Thymus (tissue), 11 donors: ENCODE data around the gene RASL10B. TPM values are rescaled to one million over a fixed set of nuclear protein-coding genes. Genes with fewer than 3 reads are reported as not detected.

ENCODE experiments used
- DNase-seq, 9 donors: peaks; one replicate each; pipeline ENCODE4 v3.0.0-alpha.2; 2013; ENCODE audit warnings: low spot score in 9 of 9, low read depth in 6 of 9, missing footprints in 1 of 9
- H3K27ac ChIP-seq, 2 donors: one replicate each; pipeline ENCODE4 v1.5.1; 2013; ENCODE audit warnings: control low read depth in 1 of 2, low read depth in 1 of 2, low read length in 1 of 2, mild to moderate bottlenecking in 1 of 2, moderate library complexity in 1 of 2
- H3K27me3 ChIP-seq, 2 donors: one replicate each; pipeline ENCODE4 v1.5.1; 2013; ENCODE audit warnings: low read length in 1 of 2; ENCODE audit not compliant: control insufficient read depth in 2 of 2, insufficient read depth in 1 of 2
- H3K36me3 ChIP-seq, 2 donors: one replicate each; pipeline ENCODE4 v1.5.1; 2013; ENCODE audit warnings: low read length in 1 of 2, mild to moderate bottlenecking in 1 of 2, moderate library complexity in 1 of 2; ENCODE audit not compliant: control insufficient read depth in 2 of 2, insufficient read depth in 2 of 2
- H3K4me1 ChIP-seq, 2 donors: one replicate each; pipeline ENCODE4 v1.5.1; 2013; ENCODE audit warnings: low read length in 2 of 2; ENCODE audit not compliant: control insufficient read depth in 2 of 2, insufficient read depth in 2 of 2
- H3K4me3 ChIP-seq, 2 donors: one replicate each; pipeline ENCODE4 v1.5.1; 2013; ENCODE audit warnings: low read length in 2 of 2, control low read depth in 1 of 2, mild to moderate bottlenecking in 1 of 2
- H3K9me3 ChIP-seq, 2 donors: one replicate each; pipeline ENCODE4 v1.5.1; 2013; ENCODE audit warnings: low read length in 1 of 2, mild to moderate bottlenecking in 1 of 2; ENCODE audit not compliant: control insufficient read depth in 2 of 2, insufficient read depth in 1 of 2
- WGBS: extraction: QIAGEN DNeasy Blood & Tissue Kit; methylation state at CpG from one replicate; pipeline ENCODE4 v1.1.7; 2013; 5-methylcytosine and 5-hydroxymethylcytosine counted together
- polyA plus RNA-seq: library from polyadenylated mRNA; stranded (reverse); fragments of 200-250 nt; gene quantifications from one replicate; pipeline ENCODE4 v1.2.3, GENCODE V29; 2013
- total RNA-seq: library from RNA; stranded (reverse); fragments of 120-200 nt; gene quantifications from one replicate; pipeline ENCODE4 v1.2.4, GENCODE V29; 2013
- donor health status: healthy.

The RASL10B gene
- total and polyA plus RNA-seq, 2 donors: 0.76 to 0.80 TPM

DNA sequence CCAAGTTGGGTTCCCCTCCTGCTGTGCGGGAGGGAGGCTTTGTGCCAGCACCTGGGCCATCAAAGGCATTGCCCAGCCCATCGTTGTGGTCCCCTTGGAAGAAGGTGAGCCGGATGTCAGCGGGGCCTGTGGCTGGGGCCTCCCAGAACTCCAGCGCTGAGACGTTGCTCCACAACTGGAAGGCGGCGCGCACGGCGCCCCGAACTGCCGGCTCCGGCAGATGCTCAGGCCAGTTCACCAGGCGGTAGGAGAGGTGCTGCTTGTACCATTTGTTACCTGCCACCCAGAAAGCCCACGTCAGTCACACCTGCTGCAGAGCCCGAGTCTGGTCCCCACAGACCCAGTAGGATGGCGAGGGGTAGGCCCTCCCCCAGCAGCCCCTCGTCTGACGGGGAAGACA, 41.7 kb downstream of the RASL10B start:
- Histone ChIP-seq H3K36me3 (no peaks in the 10 kb centered on the region), H3K4me1 (peaks cover 9 to 20% of the 10 kb centered on the region in 2 donors), H3K9me3 (peaks cover 0 to 1% of the 10 kb centered on the region in 2 donors), H3K27me3 (peaks cover 0 to 2% of the 10 kb centered on the region in 2 donors), H3K4me3 (no peak overlapping the region), H3K27ac (no peak overlapping the region)
- DNase-seq: no peak
- WGBS: 44% methylated on average over 20 of the region's 20 CpGs

DNA sequence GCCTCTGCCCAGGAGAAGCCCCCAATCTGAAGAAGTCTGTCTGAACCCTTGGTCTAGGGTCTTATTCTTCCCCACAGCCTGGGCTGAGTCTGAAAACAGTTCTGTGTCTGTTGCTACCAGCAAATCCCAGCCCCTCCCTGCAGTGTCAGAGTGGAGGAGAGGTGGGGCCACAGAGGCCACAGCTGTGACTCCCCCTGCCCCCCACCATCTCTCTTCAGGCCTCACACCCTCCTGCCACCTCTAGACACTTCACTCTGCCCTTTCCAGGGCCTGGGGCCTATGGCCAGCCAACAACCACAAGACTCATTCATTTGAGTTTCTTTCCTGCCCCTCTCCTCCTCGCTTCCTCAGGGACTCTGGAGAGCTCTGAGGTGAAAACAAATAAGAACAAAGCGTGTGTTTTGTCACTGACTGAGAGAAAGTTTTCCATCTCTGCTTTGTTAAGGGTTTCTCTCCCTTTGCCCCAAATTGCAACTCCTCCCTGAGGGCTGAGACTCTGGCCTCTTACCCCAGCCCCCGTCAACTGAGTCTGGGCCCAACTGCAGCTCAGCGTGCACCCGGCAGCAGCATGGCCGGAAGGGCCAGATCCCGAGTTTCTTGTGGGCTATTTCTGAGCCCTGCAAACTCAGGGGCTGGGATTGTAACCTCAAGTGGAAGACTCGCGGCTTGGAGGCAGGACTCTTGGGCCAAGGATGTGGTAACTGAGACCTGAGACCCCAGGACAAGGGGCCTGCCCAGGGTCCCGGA, 42.4 kb downstream of the RASL10B start:
- no peaks in the 10 kb centered on the region for H3K36me3 ChIP-seq
- DNase-seq: peak in 1 of 9 donors; percentile 29
- H3K27me3 ChIP-seq: peaks cover 0 to 2% of the 10 kb centered on the region in 2 donors
- peak overlapping the region in 1 of 2 donors; percentile 31 for H3K27ac ChIP-seq
- H3K9me3 ChIP-seq: peaks cover 0 to 1% of the 10 kb centered on the region in 2 donors
- H3K4me1 ChIP-seq: peaks cover 9 to 20% of the 10 kb centered on the region in 2 donors
- 87% methylated on average over 10 of the region's 10 CpGs for WGBS
- no peak overlapping the region for H3K4me3 ChIP-seq

DNA sequence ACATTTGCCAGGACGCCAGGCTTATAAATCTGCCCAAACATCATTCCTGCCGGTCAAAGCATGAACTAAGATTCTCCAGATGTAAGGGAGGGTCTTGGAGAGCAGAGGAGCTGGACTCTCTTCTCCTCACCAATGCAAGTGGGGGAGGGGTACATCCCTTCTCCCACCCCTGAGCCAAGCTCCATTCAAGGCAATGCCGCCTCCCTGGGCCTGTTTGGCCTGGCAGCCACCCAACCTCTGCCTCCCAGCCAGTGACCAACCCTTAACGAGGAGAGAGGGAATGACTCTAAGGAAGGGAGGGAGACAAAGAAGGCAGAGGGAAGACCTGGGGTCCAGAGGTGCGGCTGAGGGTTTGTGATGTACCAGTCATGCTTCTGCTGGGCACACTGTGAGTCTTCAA, 43.1 kb downstream of the RASL10B start:
- Histone ChIP-seq H3K4me3 (no peak overlapping the region), H3K4me1 (peaks cover 9 to 20% of the 10 kb centered on the region in 2 donors), H3K27ac (no peak overlapping the region), H3K27me3 (peaks cover 0 to 2% of the 10 kb centered on the region in 2 donors), H3K36me3 (no peaks in the 10 kb centered on the region), H3K9me3 (peaks cover 0 to 1% of the 10 kb centered on the region in 2 donors)
- no peak for DNase-seq
- WGBS: 95% methylated on average over 5 of the region's 5 CpGs

DNA sequence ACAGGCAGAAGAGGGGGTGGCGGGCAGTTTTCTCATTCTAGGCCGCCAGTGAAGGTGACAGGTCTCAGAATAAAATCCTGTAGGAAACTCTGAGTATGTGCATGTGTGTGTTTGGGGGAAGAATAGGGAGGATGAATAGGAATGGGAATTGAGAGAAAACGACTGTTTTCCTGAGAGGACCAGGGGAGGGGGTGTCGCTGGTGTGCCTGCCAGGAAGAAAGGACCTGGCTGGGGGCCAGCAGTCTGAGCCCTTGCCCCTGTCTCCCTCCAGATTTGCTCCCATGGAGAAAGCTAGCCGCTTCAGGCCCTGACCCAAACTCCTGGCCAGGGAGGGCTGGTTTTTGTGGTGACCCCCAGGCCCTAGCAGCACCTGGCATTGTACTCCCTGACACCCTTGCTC, 43.6 kb downstream of the RASL10B start:
- H3K4me3 ChIP-seq: no peak overlapping the region
- no peak overlapping the region for H3K27ac ChIP-seq
- peaks cover 0 to 2% of the 10 kb centered on the region in 2 donors for H3K27me3 ChIP-seq
- H3K36me3 ChIP-seq: no peaks in the 10 kb centered on the region
- H3K4me1 ChIP-seq: peaks cover 9 to 20% of the 10 kb centered on the region in 2 donors
- H3K9me3 ChIP-seq: no peaks in the 10 kb centered on the region
- 94% methylated on average over 5 of the region's 5 CpGs for WGBS
- DNase-seq: no peak

DNA sequence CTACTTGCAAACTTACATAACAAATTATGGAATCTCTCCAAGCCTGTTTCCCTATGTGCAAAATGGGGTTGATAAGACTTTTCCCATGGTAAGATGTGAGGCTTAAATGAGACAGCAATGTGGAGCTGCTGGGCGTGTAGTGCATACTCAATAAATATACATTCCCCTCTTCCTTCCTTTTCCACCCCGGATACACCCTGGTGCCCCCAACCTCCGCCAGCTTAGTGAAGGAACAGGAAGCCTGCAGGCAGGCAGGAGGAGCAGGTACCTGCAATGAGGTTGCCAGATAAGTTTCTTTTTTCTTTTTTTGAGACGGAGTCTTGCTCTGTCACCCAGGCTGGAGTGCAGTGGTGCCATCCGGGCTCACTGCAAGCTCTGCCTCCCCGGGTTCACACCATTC, 44.1 kb downstream of the RASL10B start:
- WGBS: 38% methylated on average over 6 of the region's 6 CpGs
- Histone ChIP-seq H3K36me3 (no peaks in the 10 kb centered on the region), H3K27ac (no peak overlapping the region), H3K27me3 (peaks cover 0 to 2% of the 10 kb centered on the region in 2 donors), H3K4me1 (peaks cover 9 to 20% of the 10 kb centered on the region in 2 donors), H3K4me3 (no peak overlapping the region), H3K9me3 (no peaks in the 10 kb centered on the region)
- DNase-seq: no peak

DNA sequence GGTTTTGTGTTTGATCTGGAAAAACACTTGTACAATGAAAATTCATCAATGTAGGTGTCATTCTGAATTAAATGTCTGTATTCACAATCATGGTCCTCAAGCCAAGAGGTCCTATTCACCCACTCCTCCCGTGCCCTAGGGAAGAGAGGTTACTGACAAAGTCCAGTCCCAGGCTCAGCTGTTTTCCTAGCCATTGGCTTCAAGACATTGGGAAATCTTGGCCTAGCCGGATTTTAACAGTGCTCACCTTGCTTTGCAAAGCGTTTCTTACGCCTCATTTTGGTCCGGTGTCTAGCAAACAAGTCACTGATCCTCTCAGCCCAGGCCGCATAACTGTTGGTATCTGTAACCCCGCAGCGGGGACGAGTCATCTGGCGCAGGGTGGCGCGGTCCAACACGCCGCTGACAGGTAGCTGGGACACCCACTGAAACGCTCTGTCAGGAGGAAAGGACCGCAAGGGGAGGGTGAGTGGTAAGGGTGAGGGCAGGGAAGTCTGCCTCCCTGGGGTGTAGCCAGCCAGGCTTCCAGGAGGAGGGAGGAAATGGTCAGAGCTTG, 47.3 kb downstream of the RASL10B start:
- H3K36me3 ChIP-seq: no peaks in the 10 kb centered on the region
- WGBS: 98% methylated on average over 16 of the region's 16 CpGs
- no peaks in the 10 kb centered on the region for H3K27me3 ChIP-seq
- no peak for DNase-seq
- no peak overlapping the region for H3K27ac ChIP-seq
- H3K4me1 ChIP-seq: peaks cover under 1 to 8% of the 10 kb centered on the region in 2 donors
- no peaks in the 10 kb centered on the region for H3K9me3 ChIP-seq
- no peak overlapping the region for H3K4me3 ChIP-seq

DNA sequence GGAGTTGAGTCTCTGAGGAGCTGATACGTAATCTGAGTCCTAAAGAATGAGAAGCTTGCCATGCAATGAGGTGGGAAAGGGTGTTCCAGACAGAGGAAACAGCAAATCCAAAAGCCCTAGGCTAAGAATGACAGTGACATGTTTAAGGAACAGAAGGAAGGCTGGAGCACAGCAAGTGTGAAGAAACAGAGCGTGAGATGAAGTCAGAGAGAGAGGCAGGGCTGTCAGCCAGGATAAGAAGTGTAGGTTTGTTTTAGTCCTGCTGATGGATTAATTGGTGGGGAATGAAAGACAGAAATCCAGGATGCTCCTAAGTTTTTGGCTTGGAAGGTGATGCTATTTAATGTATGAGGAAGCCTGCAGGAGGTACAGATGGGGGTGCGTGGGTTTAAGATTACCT, 49.5 kb downstream of the RASL10B start:
- H3K27ac ChIP-seq: no peak overlapping the region
- DNase-seq: no peak
- 94% methylated on average over 3 of the region's 3 CpGs for WGBS
- no peaks in the 10 kb centered on the region for H3K27me3 ChIP-seq
- no peaks in the 10 kb centered on the region for H3K9me3 ChIP-seq
- no peaks in the 10 kb centered on the region for H3K36me3 ChIP-seq
- peaks cover 0 to 3% of the 10 kb centered on the region in 2 donors for H3K4me1 ChIP-seq
- H3K4me3 ChIP-seq: no peak overlapping the region

DNA sequence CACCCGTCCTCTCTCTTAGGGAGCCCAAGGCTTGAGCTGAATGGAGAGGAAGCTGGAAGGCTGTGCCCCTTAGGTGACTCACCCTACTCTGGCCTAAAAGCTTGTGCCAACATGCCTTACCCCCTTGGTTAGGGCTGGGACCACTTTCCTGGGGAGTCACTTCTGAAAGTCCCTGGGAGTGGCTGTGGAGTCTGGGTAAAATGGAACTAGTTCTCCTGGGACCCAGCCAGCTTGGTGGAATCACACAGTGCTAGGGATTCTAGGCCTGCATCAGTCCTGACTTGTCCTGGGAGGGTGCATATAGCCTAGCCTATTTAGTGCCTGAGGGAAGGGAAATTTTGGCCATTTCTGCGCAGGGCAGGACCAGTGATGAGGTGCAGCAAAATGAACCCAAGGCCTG, 53.5 kb downstream of the RASL10B start:
- H3K4me1 ChIP-seq: peaks cover 0 to 3% of the 10 kb centered on the region in 2 donors

DNA sequence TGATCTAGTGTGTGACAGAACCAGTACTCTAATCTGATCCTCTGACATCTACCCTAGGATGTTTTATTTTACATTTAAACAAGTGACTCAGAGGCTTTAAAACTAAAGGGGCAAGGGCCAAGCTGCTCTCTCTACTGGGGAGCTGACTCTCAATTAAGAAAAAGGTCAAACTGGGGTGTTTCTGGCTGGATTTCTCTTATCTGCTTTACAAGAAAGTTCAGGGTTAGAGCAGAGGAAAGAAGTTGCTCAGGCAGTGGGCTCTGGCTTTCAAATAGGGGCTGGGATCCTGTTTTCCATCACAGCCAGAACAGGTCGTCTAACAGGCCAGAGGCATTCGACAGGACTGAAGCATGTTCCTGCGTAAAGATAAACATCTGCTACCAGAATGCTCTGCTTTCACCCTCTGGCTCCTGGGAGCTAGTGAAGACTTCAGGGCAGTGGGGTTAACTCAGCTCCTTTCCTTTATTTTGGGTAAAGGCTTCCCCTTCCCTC, 55.5 kb downstream of the RASL10B start:
- no peaks in the 10 kb centered on the region for H3K9me3 ChIP-seq
- WGBS: 79% methylated on average over 3 of the region's 3 CpGs
- H3K27ac ChIP-seq: no peak overlapping the region
- no peaks in the 10 kb centered on the region for H3K36me3 ChIP-seq
- no peak overlapping the region for H3K4me3 ChIP-seq
- DNase-seq: no peak
- H3K4me1 ChIP-seq: peaks cover 0 to 3% of the 10 kb centered on the region in 2 donors
- peaks cover 0 to 8% of the 10 kb centered on the region in 2 donors for H3K27me3 ChIP-seq

More for the DNA sequence above, 53.5 kb downstream of the RASL10B start:
- WGBS: 92% methylated on average over 2 of the region's 2 CpGs
- no peak for DNase-seq
- no peak overlapping the region for H3K4me3 ChIP-seq
- peaks cover 0 to 4% of the 10 kb centered on the region in 2 donors for H3K27me3 ChIP-seq
- H3K27ac ChIP-seq: no peak overlapping the region
- no peaks in the 10 kb centered on the region for H3K9me3 ChIP-seq
- no peaks in the 10 kb centered on the region for H3K36me3 ChIP-seq
